Measurements from ENCODE around the gene TLX1.
"Not testable (repeated sequence)": the region's sequence is repeated elsewhere in the genome, so short reads cannot be mapped to it uniquely, and the experiment has no call there.

The TLX1 gene

GRCh38 chr10:101145145-101145544 lies 14.0 kb downstream of the TLX1 start:
- TF ChIP-seq CTCF (IDR thresholded peaks at IDR 0.05; ENCODE audit: low read depth, low read length), result no peak
- DNase-seq (ENCODE audit: extremely low read depth, low read depth), result no peak

- TF ChIP-seq CTCF (IDR thresholded peaks at IDR 0.05; ENCODE audit: low read depth, low read length), result no peak
- no peak for DNase-seq (ENCODE audit: extremely low read depth, low read depth)
Measured at GRCh38 chr10:101145750-101146391, 14.8 kb downstream of the TLX1 start.

GRCh38 chr10:101146392-101147251 lies 15.5 kb downstream of the TLX1 start:
- TF ChIP-seq CTCF (IDR thresholded peaks at IDR 0.05; ENCODE audit: low read depth, low read length), result no peak
- DNase-seq (ENCODE audit: extremely low read depth, low read depth), result no peak

- DNase-seq (ENCODE audit: extremely low read depth, low read depth), result no peak
- TF ChIP-seq CTCF (IDR thresholded peaks at IDR 0.05; ENCODE audit: low read depth, low read length), result no peak
Measured at GRCh38 chr10:101151395-101151794, 20.3 kb downstream of the TLX1 start.

- no peak for DNase-seq (ENCODE audit: extremely low read depth, low read depth)
- no peak for TF ChIP-seq CTCF (IDR thresholded peaks at IDR 0.05; ENCODE audit: low read depth, low read length)
Measured at GRCh38 chr10:101152316-101152715, 21.2 kb downstream of the TLX1 start.

- DNase-seq (ENCODE audit: extremely low read depth, low read depth), result not testable (repeated sequence)
Measured at GRCh38 chr10:101154506-101154905, 23.4 kb downstream of the TLX1 start.

GRCh38 chr10:101155896-101156295 lies 24.8 kb downstream of the TLX1 start:
- no peak for DNase-seq (ENCODE audit: extremely low read depth, low read depth)
- TF ChIP-seq CTCF (IDR thresholded peaks at IDR 0.05; ENCODE audit: low read depth, low read length), result no peak

Measured in AG09319 (cell line).